H9 (cell line): Measurements from ENCODE around the gene SYT7. TPM values are rescaled to one million over a fixed set of nuclear protein-coding genes. Genes with fewer than 3 reads are reported as not detected.
A peak's percentile ranks its signal among the peaks of the same experiment; 100 is the strongest.

Source experiments
- DNase-seq: peaks from one replicate; pipeline ENCODE4 v3.0.0-alpha.2; 2017
- H2AFZ ChIP-seq: one replicate; pipeline ENCODE4 v1.6.1; 2013; ENCODE audit warnings: mild to moderate bottlenecking, low read length, control low read depth, moderate library complexity
- H2AK5ac ChIP-seq: 2 replicates; pipeline ENCODE4 v1.6.1; 2013; ENCODE audit warnings: low read length, control low read depth, mixed read lengths; ENCODE audit not compliant: insufficient read length
- H2BK120ac ChIP-seq: one replicate; pipeline ENCODE4 v1.6.1; 2013; ENCODE audit warnings: low read depth, mild to moderate bottlenecking, low read length, control low read depth, inconsistent platforms; ENCODE audit not compliant: poor library complexity, severe bottlenecking
- H2BK12ac ChIP-seq: 2 replicates; pipeline ENCODE4 v1.6.1; 2013; ENCODE audit warnings: low read length, control low read depth, mixed read lengths, low read depth; ENCODE audit not compliant: insufficient read length
- H2BK15ac ChIP-seq: 2 replicates; pipeline ENCODE4 v1.6.1; 2013; ENCODE audit warnings: low read depth, low read length, control low read depth
- H2BK20ac ChIP-seq: one replicate; pipeline ENCODE4 v1.6.1; 2013; ENCODE audit warnings: low read depth, mild to moderate bottlenecking, low read length, control low read depth, inconsistent platforms; ENCODE audit not compliant: poor library complexity, severe bottlenecking
- H2BK5ac ChIP-seq: 2 replicates; pipeline ENCODE4 v1.6.1; 2013; ENCODE audit warnings: low read length, control low read depth, mixed read lengths; ENCODE audit not compliant: insufficient read length
- H3K14ac ChIP-seq: 2 replicates; pipeline ENCODE4 v1.6.1; 2013; ENCODE audit warnings: low read length, control low read depth; ENCODE audit not compliant: insufficient read depth
- H3K18ac ChIP-seq: 2 replicates; pipeline ENCODE4 v1.6.1; 2013; ENCODE audit warnings: low read depth, mild to moderate bottlenecking, mixed read lengths, low read length, control low read depth; ENCODE audit not compliant: insufficient read length
- H3K23ac ChIP-seq: 2 replicates; pipeline ENCODE4 v1.6.1; 2013; ENCODE audit warnings: low read length, control low read depth, mixed read lengths, low read depth; ENCODE audit not compliant: insufficient read length
- H3K23me2 ChIP-seq: 2 replicates; pipeline ENCODE4 v1.6.1; 2013; ENCODE audit warnings: low read depth, mild to moderate bottlenecking, mixed read lengths, low read length, control low read depth; ENCODE audit not compliant: insufficient read length, poor library complexity, severe bottlenecking
- H3K27ac ChIP-seq: 2 replicates; pipeline ENCODE4 v1.5.1; 2013; ENCODE audit warnings: low read length, control low read depth, mixed read lengths, low read depth; ENCODE audit not compliant: insufficient read length
- H3K27me3 ChIP-seq: 2 replicates; pipeline ENCODE4 v1.6.1; 2013; ENCODE audit warnings: low read length, control low read depth, inconsistent platforms; ENCODE audit not compliant: insufficient read depth
- H3K4ac ChIP-seq: 2 replicates; pipeline ENCODE4 v1.6.1; 2013; ENCODE audit warnings: low read depth, mild to moderate bottlenecking, control low read depth, inconsistent platforms, low read length, moderate library complexity
- H3K4me1 ChIP-seq: 2 replicates; pipeline ENCODE4 v1.6.1; 2013; ENCODE audit warnings: low read length, control low read depth, inconsistent platforms; ENCODE audit not compliant: insufficient read depth
- H3K4me2 ChIP-seq: 2 replicates; pipeline ENCODE4 v1.6.1; 2013; ENCODE audit warnings: low read length, control low read depth, mixed read lengths; ENCODE audit not compliant: insufficient read length, insufficient read depth
- H3K56ac ChIP-seq: 2 replicates; pipeline ENCODE4 v1.6.1; 2013; ENCODE audit warnings: low read depth, mild to moderate bottlenecking, mixed read lengths, low read length, control low read depth; ENCODE audit not compliant: insufficient read length
- H3K79me1 ChIP-seq: 2 replicates; pipeline ENCODE4 v1.6.1; 2013; ENCODE audit warnings: low read depth, mild to moderate bottlenecking, moderate library complexity, low read length, control low read depth, inconsistent platforms; ENCODE audit not compliant: insufficient read depth, poor library complexity, severe bottlenecking
- H3K79me2 ChIP-seq: 2 replicates; pipeline ENCODE4 v1.6.1; 2013; ENCODE audit warnings: low read length, control low read depth, inconsistent platforms; ENCODE audit not compliant: insufficient read depth
- H3K9ac ChIP-seq: 2 replicates; pipeline ENCODE4 v1.6.1; 2013; ENCODE audit warnings: low read length, control low read depth, mixed read lengths; ENCODE audit not compliant: insufficient read length; ENCODE audit errors: extremely low read depth
- H3K9me3 ChIP-seq: one replicate; pipeline ENCODE4 v1.6.1; 2013; ENCODE audit warnings: low read depth, low read length, inconsistent platforms; ENCODE audit not compliant: control insufficient read depth
- H3T11ph ChIP-seq: one replicate; pipeline ENCODE4 v1.6.1; 2013; ENCODE audit warnings: mild to moderate bottlenecking, low read length, control low read depth, inconsistent platforms
- H4K20me1 ChIP-seq: one replicate; pipeline ENCODE4 v1.6.1; 2013; ENCODE audit not compliant: control insufficient read depth, insufficient read length, insufficient read depth
- H4K5ac ChIP-seq: 2 replicates; pipeline ENCODE4 v1.6.1; 2013; ENCODE audit warnings: low read depth, mild to moderate bottlenecking, mixed read lengths, low read length, control low read depth; ENCODE audit not compliant: insufficient read length
- H4K8ac ChIP-seq: replicated peaks from 2 replicates; pipeline ENCODE4 v1.6.1; 2013; ENCODE audit warnings: low read length, control low read depth, mixed read lengths, low read depth; ENCODE audit not compliant: insufficient read length
- H4K91ac ChIP-seq: 2 replicates; pipeline ENCODE4 v1.6.1; 2013; ENCODE audit warnings: low read depth, mild to moderate bottlenecking, moderate library complexity, mixed read lengths, low read length, control low read depth; ENCODE audit not compliant: insufficient read length
- H3K27ac Mint-ChIP-seq, 3 experiments: 2 replicates in 2 of 3; 3 replicates in 1 of 3; pipeline ENCODE4 v1.8.0; 2020 to 2021; ENCODE audit warnings: mixed read lengths in 3 of 3, mild to moderate bottlenecking in 1 of 3, moderate library complexity in 1 of 3
- H3K27me3 Mint-ChIP-seq: 2 replicates; pipeline ENCODE4 v1.8.0; 2021; ENCODE audit warnings: low read depth, mild to moderate bottlenecking, moderate library complexity, mixed read lengths
- H3K36me3 Mint-ChIP-seq, 3 experiments: 2 replicates in 2 of 3; 3 replicates in 1 of 3; pipeline ENCODE4 v1.8.0; 2020 to 2021; ENCODE audit warnings: low read depth in 3 of 3, mixed read lengths in 3 of 3; ENCODE audit not compliant: insufficient read depth in 1 of 3
- H3K4me1 Mint-ChIP-seq, 2 experiments: 2 replicates each; pipeline ENCODE4 v1.8.0; 2020; ENCODE audit warnings: mixed read lengths in 2 of 2
- H3K4me3 Mint-ChIP-seq, 2 experiments: 2 replicates in 1 of 2; 3 replicates in 1 of 2; pipeline ENCODE4 v1.8.0; 2020 to 2021; ENCODE audit warnings: mild to moderate bottlenecking in 2 of 2, mixed read lengths in 2 of 2, moderate library complexity in 1 of 2
- H3K9me3 Mint-ChIP-seq, 2 experiments: 2 replicates in 1 of 2; 3 replicates in 1 of 2; pipeline ENCODE4 v1.8.0; 2020; ENCODE audit warnings: mild to moderate bottlenecking in 2 of 2, mixed read lengths in 2 of 2, moderate library complexity in 1 of 2
- CTCF ChIP-seq: fragments of 200-600 bp; sonication (generic); conservative IDR thresholded peaks from 3 replicates; pipeline ENCODE4 v1.8.0; 2021; ENCODE audit warnings: antibody characterized with exemption, mild to moderate bottlenecking
- WGBS: extraction: QIAGEN DNeasy Blood & Tissue Kit; methylation state at CpG from one replicate; pipeline ENCODE4 v1.1.7; 2013; ENCODE audit warnings: missing lambda C conversion rate, low lambda C conversion rate, mixed read lengths; ENCODE audit not compliant: insufficient read length; ENCODE audit errors: extremely low coverage; 5-methylcytosine and 5-hydroxymethylcytosine counted together
- total RNA-seq: library from RNA; stranded (reverse); gene quantifications from 2 replicates; pipeline ENCODE4 v1.2.1, GENCODE V29; 2021

The SYT7 gene
- total RNA-seq, 1 experiment from 2014 or later, result 8.8 TPM

GRCh38 chr11:61587541-61587941, 6.7 kb upstream of the SYT7 start:
- Histone ChIP-seq H3K79me2 (no peaks in the 10 kb centered on the region), H4K5ac (no peak overlapping the region), H2AFZ (no peak overlapping the region), H3T11ph (no peak overlapping the region), H2BK120ac (no peak overlapping the region), H4K8ac (no peak overlapping the region), H2BK20ac (no peak overlapping the region), H2BK15ac (peak overlapping the region; percentile 32; the same call in 1 of the 2 replicates), H3K56ac (no peak overlapping the region), H3K27me3 (0 out of 2 replicates have a peak, but pooled peaks cover under 1% of the 10 kb centered on the region), H3K79me1 (no peaks in the 10 kb centered on the region), H3K9ac (no peak overlapping the region), H3K27ac (no peak overlapping the region), H3K23me2 (peaks cover 17% of the 10 kb centered on the region), H4K91ac (no peak overlapping the region), H3K18ac (peak overlapping the region; percentile 72), H3K14ac (peak overlapping the region; percentile 34; the same call in 1 of the 2 replicates), H2BK12ac (no peak overlapping the region), H3K9me3 (no peaks in the 10 kb centered on the region), H4K20me1 (no peaks in the 10 kb centered on the region), H2AK5ac (no peak overlapping the region), H3K4me1 (no peaks in the 10 kb centered on the region; the same call in 1 of the 2 replicates), H2BK5ac (no peak overlapping the region), H3K4me2 (peak overlapping the region; percentile 82), H3K4ac (no peak overlapping the region), H3K23ac (no peak overlapping the region)
- Mint-ChIP-seq H3K36me3 (no peaks in the 10 kb centered on the region), H3K9me3 (no peaks in the 10 kb centered on the region; a peak in 1 of 5 replicates), H3K4me3 (peak overlapping the region; percentile 55 to 82), H3K27me3 (peaks cover 81% of the 10 kb centered on the region), H3K27ac (no peak overlapping the region), H3K4me1 (peaks cover 26 to 48% of the 10 kb centered on the region in 2 experiments)
- no CpG with 5 or more reads among the region's 41 CpGs for WGBS
- DNase-seq, result peak; percentile 71
- no peak for TF ChIP-seq CTCF
